Body of pancreas (tissue), 4 donors: ENCODE measurements around the gene AK2. TPM values are rescaled to one million over a fixed set of nuclear protein-coding genes. Genes with fewer than 3 reads are reported as not detected.

ENCODE experiments used
- ATAC-seq: fragments of 150-250 bp; one replicate; pipeline ENCODE4 v1.9.1; 2016
- DNase-seq, 4 donors: peaks; one replicate each; pipeline ENCODE4 v3.0.0-alpha.2; 2019
- H3K27ac ChIP-seq, 4 donors: fragments of 200-600 bp; sonication (generic); 1 replicate in 3 of 4; 2 replicates in 1 of 4; pipeline versions ENCODE4 v1.5.1 to v1.6.1; 2016 to 2019; ENCODE audit warnings: mild to moderate bottlenecking in 1 of 4, mixed read lengths in 1 of 4, moderate library complexity in 1 of 4
- H3K27me3 ChIP-seq, 2 donors: fragments of 200-600 bp; sonication (generic); one replicate each; pipeline ENCODE4 v1.6.0; 2016; ENCODE audit warnings: mild to moderate bottlenecking in 1 of 2
- H3K36me3 ChIP-seq, 2 donors: fragments of 200-600 bp; sonication (generic); replicated peaks in 1 of 2; 2 replicates each; pipeline ENCODE4 v1.5.1; 2016; ENCODE audit warnings: low read depth in 2 of 2; ENCODE audit not compliant: insufficient read depth in 1 of 2
- H3K4me1 ChIP-seq: fragments of 200-600 bp; sonication (generic); one replicate; pipeline ENCODE4 v1.6.0; 2016
- H3K4me3 ChIP-seq, 2 donors: fragments of 200-600 bp; sonication (generic); 1 replicate in 1 of 2; 2 replicates in 1 of 2; pipeline ENCODE4 v1.5.1; 2016 to 2019
- H3K9me3 ChIP-seq, 3 donors: fragments of 200-600 bp; sonication (generic); 1 replicate in 2 of 3; 2 replicates in 1 of 3; pipeline ENCODE4 v1.5.1; 2016
- CTCF ChIP-seq, 7 experiments: fragments of 450-650 bp in 4 of 7; fragments of 200-600 bp in 3 of 7; sonication (generic) in 3 of 7; IDR thresholded peaks; one replicate each; pipeline ENCODE4 v1.5.1; 2016 to 2019; ENCODE audit warnings: antibody characterized with exemption in 7 of 7
- POLR2A ChIP-seq, 3 donors: fragments of 450-650 bp; IDR thresholded peaks; one replicate each; pipeline ENCODE4 v1.6.1; 2016; ENCODE audit warnings: antibody characterized with exemption in 3 of 3, mild to moderate bottlenecking in 2 of 3
- WGBS, 2 donors: methylation state at CpG; one replicate each; pipeline ENCODE4 v1.1.5; 2017; 5-methylcytosine and 5-hydroxymethylcytosine counted together
- intact Hi-C: fragments of 100-400 bp; cut with DNase I; formaldehyde crosslinking; loops from one replicate; pipeline ENCODE4 v1.15.1; 2023
- total RNA-seq, 2 donors: library from RNA; depleted of rRNA; stranded (reverse); fragments of >200 nt; gene quantifications; one replicate each; pipeline ENCODE4 v1.1.0, GENCODE V29; 2016

Gene AK2
- total RNA-seq, 2 donors from 2014 or later, result 76.8 to 533 TPM

- no peaks in the 10 kb centered on the region for H3K36me3 ChIP-seq
- no peak for TF ChIP-seq POLR2A (IDR thresholded peaks at IDR 0.05)
- peak in 3 of 7 experiments; percentile 29 to 44 (median 36) for TF ChIP-seq CTCF (IDR thresholded peaks at IDR 0.05)
- intact Hi-C loops, result no loop called here
- 52 to 53% methylated on average over 6 of the region's 6 CpGs for WGBS, 2 donors
- no peaks in the 10 kb centered on the region for H3K9me3 ChIP-seq
- DNase-seq (peak in 2 of 4 donors; percentile 48 to 62), ATAC-seq (no peak)
- no peak overlapping the region for H3K27ac ChIP-seq
- H3K4me3 ChIP-seq, result no peak overlapping the region
- H3K27me3 ChIP-seq, result no peaks in the 10 kb centered on the region
- peaks cover 73% of the 10 kb centered on the region for H3K4me1 ChIP-seq
Observed at GRCh38 chr1:33007190-33008050, 29.3 kb downstream of the AK2 start.

- H3K27me3 ChIP-seq, result no peaks in the 10 kb centered on the region
- H3K36me3 ChIP-seq, result no peaks in the 10 kb centered on the region
- H3K4me1 ChIP-seq, result peaks cover 59% of the 10 kb centered on the region
- intact Hi-C loops, result no loop called here
- DNase-seq, result peak in 3 of 4 donors; percentile 23 to 53 (median 25)
- no peak overlapping the region for H3K4me3 ChIP-seq
- no peak for ATAC-seq
- H3K27ac ChIP-seq, result peak overlapping the region in 2 of 4 donors; percentile 22 to 28
- no peaks in the 10 kb centered on the region for H3K9me3 ChIP-seq
- WGBS, 2 donors, result 23 to 41% methylated on average over 7 to 9 of the region's 9 CpGs
- TF ChIP-seq CTCF (IDR thresholded peaks at IDR 0.05), result peak in 1 of 7 experiments; percentile 8
- no peak for TF ChIP-seq POLR2A (IDR thresholded peaks at IDR 0.05)
Observed at GRCh38 chr1:33005838-33006421, 30.8 kb downstream of the AK2 start.

- Histone ChIP-seq H3K4me1 (peaks cover 52% of the 10 kb centered on the region), H3K9me3 (no peaks in the 10 kb centered on the region), H3K36me3 (no peaks in the 10 kb centered on the region), H3K27me3 (no peaks in the 10 kb centered on the region), H3K4me3 (no peak overlapping the region), H3K27ac (peak overlapping the region in 1 of 4 donors; percentile 28)
- TF ChIP-seq CTCF (IDR thresholded peaks at IDR 0.05) (no peak), POLR2A (IDR thresholded peaks at IDR 0.05) (no peak)
- DNase-seq (no peak), ATAC-seq (no peak)
- WGBS, 2 donors, result 64 to 72% methylated on average over 2 of the region's 2 CpGs
- intact Hi-C loops, result no loop called here
Observed at GRCh38 chr1:33005117-33005837, 31.4 kb downstream of the AK2 start.

- Histone ChIP-seq H3K9me3 (no peaks in the 10 kb centered on the region), H3K27me3 (no peaks in the 10 kb centered on the region), H3K36me3 (no peaks in the 10 kb centered on the region), H3K4me3 (no peak overlapping the region), H3K4me1 (peaks cover 45% of the 10 kb centered on the region), H3K27ac (no peak overlapping the region)
- DNase-seq (no peak), ATAC-seq (no peak)
- TF ChIP-seq POLR2A (IDR thresholded peaks at IDR 0.05) (no peak), CTCF (IDR thresholded peaks at IDR 0.05) (no peak)
- WGBS, 2 donors, result 86 to 93% methylated on average over 2 of the region's 2 CpGs
- intact Hi-C loops, result no loop called here
Observed at GRCh38 chr1:33004613-33005012, 32.1 kb downstream of the AK2 start.
